HL-60/S4 treated with phorbol 12-myristate 13-acetate at 8.2 ng/mL for 4 days and 3 days (cell line): ENCODE measurements around the gene AEN.

ENCODE experiments used
- in situ Hi-C: fragments of 300-500 bp; cut with MboI; formaldehyde crosslinking; loops from 2 replicates; pipeline ENCODE4 v1.15.0; 2022; ENCODE audit warnings: low sequenced_read_pairs

Gene AEN

GRCh38 chr15:88612186-88612796, 8.8 kb upstream of the AEN start:
- in situ Hi-C loops, result loop anchor here (10.0 kb wide), 1 partner anchor 137 kb away; no protein-coding TSS in a partner anchor

DNA sequence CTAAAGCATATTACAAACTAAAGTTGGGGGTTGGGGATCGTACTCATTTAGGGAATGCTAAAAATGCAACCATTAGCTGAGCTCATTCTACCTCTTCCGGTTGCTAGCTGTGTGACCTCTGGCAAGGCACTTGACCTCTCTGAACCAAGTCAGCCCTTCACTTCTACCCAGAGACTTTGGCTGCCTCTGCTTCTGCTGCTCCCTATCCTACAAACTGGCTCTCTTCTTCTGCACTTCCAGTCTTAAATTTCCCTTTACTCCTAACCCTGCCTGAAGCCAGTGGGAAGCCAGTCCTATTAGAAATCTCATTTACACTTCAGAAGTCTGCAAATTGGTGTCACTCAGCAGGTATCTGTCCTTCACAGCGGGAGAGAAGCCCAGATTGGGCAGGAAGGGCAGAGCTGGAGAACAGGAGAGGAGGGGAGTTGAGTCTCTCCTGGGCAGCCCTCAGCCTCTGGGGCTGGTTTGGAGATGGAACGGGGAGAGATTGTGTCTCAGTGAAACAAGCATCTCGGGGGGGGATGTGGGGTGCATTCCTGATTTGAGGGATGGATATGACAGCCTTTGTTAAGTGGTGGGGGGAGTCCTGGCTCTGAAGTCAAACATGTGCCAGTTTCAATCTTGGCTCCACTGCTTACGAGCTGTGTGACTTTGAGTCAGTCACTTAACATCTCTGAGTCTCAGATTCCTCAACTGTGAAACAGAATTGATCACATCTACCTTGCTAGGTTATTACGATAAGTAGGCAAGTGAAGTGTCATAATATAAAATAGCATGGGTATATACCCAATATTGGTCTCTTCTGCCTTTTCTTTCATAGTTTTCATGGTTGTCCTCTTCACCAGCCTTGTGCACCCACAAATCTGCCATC, 7.8 kb upstream of the AEN start:
- in situ Hi-C loops, result loop anchor here (10.0 kb wide), 1 partner anchor 139 kb away; no protein-coding TSS in a partner anchor

DNA sequence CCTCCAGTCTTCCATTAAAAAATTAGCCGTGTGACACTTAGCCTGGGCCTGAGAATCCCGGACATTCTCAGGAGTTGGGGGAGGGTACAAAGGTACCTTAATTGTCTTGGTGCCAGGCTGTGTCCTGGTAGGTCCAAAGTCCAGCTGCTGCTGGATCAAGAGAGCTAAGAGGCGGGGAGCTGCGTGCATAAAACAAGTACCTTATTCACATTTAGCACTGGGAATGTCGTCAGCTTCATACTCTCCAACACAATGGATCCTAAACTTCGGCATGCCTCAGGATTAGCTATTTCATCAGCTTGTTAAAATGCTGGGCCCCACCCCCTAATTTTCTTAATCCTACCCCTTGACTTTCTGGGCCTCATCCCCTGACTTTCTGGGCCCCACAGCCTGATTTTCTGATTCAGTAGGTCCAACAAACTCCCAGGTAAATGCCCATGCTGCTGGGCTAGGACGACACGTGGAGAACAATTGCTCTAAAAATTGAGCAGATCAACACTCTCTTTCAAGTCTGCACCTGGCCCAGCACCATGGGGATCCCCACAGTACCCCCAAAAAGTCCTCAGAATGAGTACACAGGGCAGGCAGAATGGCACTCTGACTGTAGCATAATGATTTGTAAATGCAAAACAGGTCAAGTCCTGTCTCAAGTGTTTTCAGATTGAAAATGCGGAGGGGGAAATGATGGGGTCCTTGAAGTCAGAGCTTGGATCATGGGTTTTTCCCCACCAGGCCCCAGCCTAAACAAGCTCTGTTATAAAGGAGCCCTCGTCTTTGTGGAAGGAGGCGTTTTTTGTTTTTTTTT, 5.6 kb upstream of the AEN start:
- in situ Hi-C loops, result loop anchor here (10.0 kb wide), 1 partner anchor 141 kb away; no protein-coding TSS in a partner anchor

- in situ Hi-C loops, result loop anchor here (10.0 kb wide), 1 partner anchor 141 kb away; no protein-coding TSS in a partner anchor
Observed at GRCh38 chr15:88616240-88616639, 4.9 kb upstream of the AEN start.

- in situ Hi-C loops, result loop anchor here (10.0 kb wide), 1 partner anchor 142 kb away; no protein-coding TSS in a partner anchor
Observed at GRCh38 chr15:88617031-88617722, 4.0 kb upstream of the AEN start.

DNA sequence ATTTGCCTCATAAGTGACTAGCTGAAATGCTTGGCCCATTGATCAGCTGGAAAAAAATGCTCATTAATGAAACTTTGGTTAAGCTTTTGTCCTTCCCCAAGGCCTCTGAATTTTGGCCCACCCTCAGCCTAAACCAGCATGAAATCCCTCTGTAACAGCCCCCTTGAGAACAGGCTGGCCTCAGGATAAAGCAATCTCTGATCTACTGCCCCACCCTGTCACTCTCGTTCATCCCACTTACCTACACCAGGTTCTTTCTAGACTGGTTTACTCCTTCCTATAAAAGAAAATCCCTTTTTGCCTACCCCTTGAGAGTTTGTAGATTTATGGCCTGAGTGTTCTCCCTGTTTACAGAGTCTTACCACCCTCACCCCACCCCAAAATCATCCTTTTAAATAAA, 3.4 kb upstream of the AEN start:
- in situ Hi-C loops, result loop anchor here (10.0 kb wide), 1 partner anchor 143 kb away; no protein-coding TSS in a partner anchor

GRCh38 chr15:88618686-88619085, 2.5 kb upstream of the AEN start:
- in situ Hi-C loops, result loop anchor here (10.0 kb wide), 1 partner anchor 144 kb away; no protein-coding TSS in a partner anchor

DNA sequence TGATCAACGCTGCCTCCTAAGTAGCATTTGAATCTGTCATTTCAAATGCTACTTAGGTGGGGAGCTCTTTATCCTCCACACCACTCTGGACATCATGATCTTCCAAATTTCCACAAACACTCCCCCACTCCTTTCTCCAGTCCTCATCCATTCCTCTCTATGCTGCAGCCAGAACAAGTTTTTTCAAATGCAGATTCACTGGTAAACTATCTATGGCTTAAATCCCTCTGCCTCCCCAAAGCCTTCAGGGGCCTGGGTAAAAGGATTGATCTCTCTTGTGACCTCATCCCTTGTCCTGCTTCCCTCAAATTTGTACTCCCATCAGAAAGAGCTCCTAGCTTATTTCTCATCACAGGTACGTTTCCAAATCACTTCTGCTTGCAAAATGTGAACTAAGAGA, 1.3 kb upstream of the AEN start:
- in situ Hi-C loops, result loop anchor here (10.0 kb wide), 1 partner anchor 145 kb away; no protein-coding TSS in a partner anchor

- in situ Hi-C loops, result no loop called here
Observed at GRCh38 chr15:88621789-88622604, 857 bp downstream of the AEN start.

DNA sequence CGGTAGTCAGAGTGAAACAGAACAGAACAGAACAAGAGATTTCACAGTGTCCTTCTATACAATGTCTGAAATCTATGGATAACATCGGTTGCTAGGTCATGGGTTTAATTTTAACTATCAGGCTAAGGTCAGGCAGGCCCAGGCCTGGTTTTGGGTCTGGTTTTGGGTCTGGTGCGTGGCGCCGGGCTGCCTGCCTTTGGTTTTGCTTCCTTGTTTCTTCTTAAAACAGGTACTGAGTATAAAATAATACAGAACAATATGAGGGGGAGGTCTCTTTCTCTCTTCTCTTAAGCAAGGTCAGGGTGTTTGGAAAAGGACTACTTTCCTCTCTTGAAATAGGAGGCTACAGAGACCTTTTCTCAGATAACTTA, 1.4 kb downstream of the AEN start:
- in situ Hi-C loops, result no loop called here

DNA sequence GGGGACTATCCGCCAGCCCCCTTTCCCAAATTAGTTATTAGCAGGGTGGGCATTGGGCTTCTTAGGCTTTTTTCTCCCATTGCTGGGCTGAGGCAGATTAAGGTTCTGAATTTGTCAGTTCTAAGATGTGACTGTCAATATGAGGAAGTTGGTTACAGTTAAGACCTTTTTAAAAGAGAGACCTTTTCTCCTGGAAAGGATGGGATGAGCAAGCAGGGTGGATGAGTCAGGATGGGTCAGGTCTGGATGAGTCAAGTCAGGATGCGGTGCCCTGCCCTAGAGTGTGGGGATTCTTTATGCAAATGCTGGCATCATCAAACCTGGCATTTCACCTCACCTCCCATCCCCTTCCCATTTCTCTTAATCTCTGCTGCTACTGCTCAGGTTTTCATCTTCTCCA, 1.9 kb downstream of the AEN start:
- in situ Hi-C loops, result no loop called here

GRCh38 chr15:88623632-88624031, 2.5 kb downstream of the AEN start:
- in situ Hi-C loops, result no loop called here

DNA sequence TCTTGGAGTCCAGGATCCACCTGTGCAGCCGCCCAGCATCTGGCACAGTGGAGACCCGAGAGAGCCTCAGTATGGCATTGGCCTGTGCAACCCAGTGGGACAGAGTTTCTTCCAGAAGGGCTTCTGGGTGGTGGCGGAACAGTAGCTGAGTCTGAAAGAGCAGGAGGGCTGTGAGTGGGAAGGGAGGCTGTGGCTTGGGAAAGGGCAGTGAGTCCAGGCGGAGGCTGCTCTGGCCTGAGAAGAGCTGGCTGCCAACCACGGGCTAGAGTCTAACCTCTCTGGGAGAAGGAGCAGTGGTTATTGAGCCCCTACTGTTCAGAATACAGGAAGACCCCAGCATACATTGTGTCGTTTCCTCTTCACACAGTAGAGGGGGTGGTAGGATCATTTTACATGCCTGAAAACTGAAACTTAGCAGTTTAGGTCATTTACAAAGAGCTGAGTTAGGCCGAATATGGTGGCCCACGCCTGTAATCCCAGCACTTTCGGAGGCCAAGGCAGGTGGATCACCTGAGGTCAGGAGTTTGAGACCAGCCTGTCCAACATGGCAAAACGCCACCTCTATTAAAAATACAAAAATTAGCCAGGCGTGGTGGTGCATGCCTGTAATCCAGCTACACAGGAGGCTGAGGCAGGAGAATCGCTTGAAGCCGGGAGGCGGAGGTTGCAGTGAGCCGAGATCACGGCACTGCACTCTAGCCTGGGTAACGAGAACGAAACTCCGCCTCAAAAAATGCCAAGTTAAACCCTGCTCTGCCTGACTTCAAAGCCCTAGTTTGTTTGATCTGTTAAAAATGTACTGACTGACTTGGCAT, 3.2 kb downstream of the AEN start:
- in situ Hi-C loops, result no loop called here

DNA sequence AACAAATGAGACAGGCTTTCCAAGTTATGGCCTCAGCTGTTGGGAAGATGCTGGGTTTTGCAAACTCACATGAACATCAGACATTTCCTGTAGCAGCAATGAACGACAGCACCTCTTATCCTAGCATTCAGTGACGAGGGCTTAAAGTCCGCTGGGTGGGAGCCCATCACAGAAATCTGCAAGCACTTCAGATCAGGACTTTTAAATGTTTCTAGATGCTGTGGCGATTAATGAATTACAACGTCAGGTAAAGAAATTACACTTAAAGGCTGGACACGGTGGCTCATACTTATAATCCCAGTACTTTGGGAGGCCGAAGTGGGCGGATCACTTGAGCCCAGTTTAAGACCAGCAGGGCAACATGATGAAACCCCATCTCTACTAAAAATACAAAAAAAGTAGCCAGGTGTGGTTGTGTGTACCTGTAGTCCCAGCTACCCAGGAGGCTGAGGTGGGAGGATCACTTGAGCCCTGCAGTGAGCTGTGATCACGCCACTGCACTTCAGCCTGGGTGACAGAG, 3.9 kb downstream of the AEN start:
- in situ Hi-C loops, result no loop called here

DNA sequence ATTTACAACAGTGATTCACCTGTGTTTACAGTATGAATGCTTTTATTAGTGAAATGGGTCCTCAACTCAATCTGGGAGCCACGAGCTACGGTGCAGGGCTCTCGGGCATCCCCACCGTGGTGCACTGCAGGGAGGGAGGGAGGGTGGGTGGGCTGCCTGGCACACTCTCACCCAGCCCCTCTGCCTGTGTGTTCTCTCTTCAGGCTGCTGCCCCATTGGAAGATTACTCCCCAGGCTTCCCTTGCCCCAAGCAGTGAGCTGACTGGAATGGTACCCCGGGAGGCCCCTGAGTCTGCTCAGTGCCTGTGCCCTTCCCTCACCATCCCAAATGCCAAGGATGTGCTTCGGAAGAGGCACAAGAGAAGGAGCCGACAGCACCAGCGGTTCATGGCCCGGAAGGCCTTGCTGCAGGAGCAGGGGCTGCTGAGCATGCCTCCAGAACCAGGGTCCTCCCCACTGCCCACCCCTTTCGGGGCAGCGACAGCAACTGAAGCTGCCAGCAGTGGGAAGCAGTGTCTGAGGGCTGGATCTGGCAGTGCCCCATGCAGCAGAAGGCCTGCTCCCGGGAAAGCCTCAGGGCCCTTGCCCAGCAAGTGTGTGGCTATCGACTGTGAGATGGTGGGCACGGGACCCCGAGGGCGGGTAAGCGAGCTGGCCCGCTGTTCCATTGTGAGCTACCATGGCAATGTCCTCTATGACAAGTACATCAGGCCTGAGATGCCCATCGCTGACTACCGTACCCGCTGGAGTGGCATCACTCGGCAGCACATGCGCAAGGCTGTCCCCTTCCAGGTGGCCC, 5.0 kb downstream of the AEN start:
- in situ Hi-C loops, result no loop called here

- in situ Hi-C loops, result no loop called here
Observed at GRCh38 chr15:88627463-88627862, 6.3 kb downstream of the AEN start.

GRCh38 chr15:88628018-88628654, 7.0 kb downstream of the AEN start:
- in situ Hi-C loops, result no loop called here
